ENCODE measurements around the gene CNR1.

CNR1 gene

GRCh38 chr6:88166493-88167351, 575 bp upstream of the CNR1 start:
- Histone ChIP-seq H3K4me3 (ENCODE audit: low read length) (peak overlapping the region; percentile 84), H3K9ac (ENCODE audit: low read length) (no peak overlapping the region), H3K4me1 (ENCODE audit: control insufficient read depth, insufficient read depth, low read length) (no peaks in the 10 kb centered on the region), H3K27me3 (ENCODE audit: control insufficient read depth, insufficient read depth, low read length) (peaks cover 2% of the 10 kb centered on the region), H3K36me3 (ENCODE audit: control insufficient read depth, insufficient read depth, low read length) (no peaks in the 10 kb centered on the region), H3K27ac (ENCODE audit: low read depth, low read length) (peak overlapping the region; percentile 83)

- no peak overlapping the region for H3K9ac ChIP-seq (ENCODE audit: low read length)
- H3K4me1 ChIP-seq (ENCODE audit: control insufficient read depth, insufficient read depth, low read length): no peaks in the 10 kb centered on the region
- peaks cover 2% of the 10 kb centered on the region for H3K27me3 ChIP-seq (ENCODE audit: control insufficient read depth, insufficient read depth, low read length)
- no peaks in the 10 kb centered on the region for H3K36me3 ChIP-seq (ENCODE audit: control insufficient read depth, insufficient read depth, low read length)
- peak overlapping the region; percentile 83 for H3K27ac ChIP-seq (ENCODE audit: low read depth, low read length)
- H3K4me3 ChIP-seq (ENCODE audit: low read length): peak overlapping the region; percentile 84
Observed at GRCh38 chr6:88165087-88165843, 882 bp downstream of the CNR1 start.

- H3K4me3 ChIP-seq (ENCODE audit: low read length): peak overlapping the region; percentile 84
- H3K9ac ChIP-seq (ENCODE audit: low read length): no peak overlapping the region
- peaks cover 2% of the 10 kb centered on the region for H3K27me3 ChIP-seq (ENCODE audit: control insufficient read depth, insufficient read depth, low read length)
- no peak overlapping the region for H3K27ac ChIP-seq (ENCODE audit: low read depth, low read length)
- no peaks in the 10 kb centered on the region for H3K4me1 ChIP-seq (ENCODE audit: control insufficient read depth, insufficient read depth, low read length)
- H3K36me3 ChIP-seq (ENCODE audit: control insufficient read depth, insufficient read depth, low read length): no peaks in the 10 kb centered on the region
Observed at GRCh38 chr6:88164061-88164460, 2.1 kb downstream of the CNR1 start.

DNA sequence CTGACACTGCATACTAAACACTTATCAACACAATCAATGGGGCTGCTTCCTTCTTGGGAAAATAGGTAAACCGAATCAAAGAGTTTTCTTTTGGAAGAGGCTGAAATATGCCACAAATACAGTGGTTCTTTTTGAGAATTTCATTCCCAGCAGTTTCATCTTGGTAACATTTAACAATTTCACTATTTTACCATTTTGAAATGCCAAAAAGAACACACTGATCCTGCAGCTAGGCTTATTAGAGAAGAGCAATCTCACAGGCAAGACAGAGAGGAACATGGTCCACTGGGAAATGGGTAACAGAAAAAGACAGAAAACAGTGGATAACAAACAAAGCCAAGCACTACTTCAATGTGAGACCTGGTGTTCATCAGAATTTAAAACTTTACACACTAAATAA, 2.5 kb downstream of the CNR1 start:
- no peaks in the 10 kb centered on the region for H3K4me1 ChIP-seq (ENCODE audit: control insufficient read depth, insufficient read depth, low read length)
- H3K36me3 ChIP-seq (ENCODE audit: control insufficient read depth, insufficient read depth, low read length): no peaks in the 10 kb centered on the region
- H3K27ac ChIP-seq (ENCODE audit: low read depth, low read length): no peak overlapping the region
- H3K27me3 ChIP-seq (ENCODE audit: control insufficient read depth, insufficient read depth, low read length): peaks cover 2% of the 10 kb centered on the region
- no peak overlapping the region for H3K9ac ChIP-seq (ENCODE audit: low read length)
- no peak overlapping the region for H3K4me3 ChIP-seq (ENCODE audit: low read length)

- Histone ChIP-seq H3K9ac (ENCODE audit: low read length) (no peak overlapping the region), H3K36me3 (ENCODE audit: control insufficient read depth, insufficient read depth, low read length) (no peaks in the 10 kb centered on the region), H3K4me1 (ENCODE audit: control insufficient read depth, insufficient read depth, low read length) (no peaks in the 10 kb centered on the region), H3K4me3 (ENCODE audit: low read length) (no peak overlapping the region), H3K27ac (ENCODE audit: low read depth, low read length) (no peak overlapping the region), H3K27me3 (ENCODE audit: control insufficient read depth, insufficient read depth, low read length) (no peaks in the 10 kb centered on the region)
Observed at GRCh38 chr6:88161940-88162339, 4.2 kb downstream of the CNR1 start.

GRCh38 chr6:88157106-88157505, 9.0 kb downstream of the CNR1 start:
- Histone ChIP-seq H3K27ac (ENCODE audit: low read depth, low read length) (no peak overlapping the region), H3K36me3 (ENCODE audit: control insufficient read depth, insufficient read depth, low read length) (no peaks in the 10 kb centered on the region), H3K4me3 (ENCODE audit: low read length) (no peak overlapping the region), H3K27me3 (ENCODE audit: control insufficient read depth, insufficient read depth, low read length) (no peaks in the 10 kb centered on the region), H3K9ac (ENCODE audit: low read length) (no peak overlapping the region), H3K4me1 (ENCODE audit: control insufficient read depth, insufficient read depth, low read length) (no peaks in the 10 kb centered on the region)

DNA sequence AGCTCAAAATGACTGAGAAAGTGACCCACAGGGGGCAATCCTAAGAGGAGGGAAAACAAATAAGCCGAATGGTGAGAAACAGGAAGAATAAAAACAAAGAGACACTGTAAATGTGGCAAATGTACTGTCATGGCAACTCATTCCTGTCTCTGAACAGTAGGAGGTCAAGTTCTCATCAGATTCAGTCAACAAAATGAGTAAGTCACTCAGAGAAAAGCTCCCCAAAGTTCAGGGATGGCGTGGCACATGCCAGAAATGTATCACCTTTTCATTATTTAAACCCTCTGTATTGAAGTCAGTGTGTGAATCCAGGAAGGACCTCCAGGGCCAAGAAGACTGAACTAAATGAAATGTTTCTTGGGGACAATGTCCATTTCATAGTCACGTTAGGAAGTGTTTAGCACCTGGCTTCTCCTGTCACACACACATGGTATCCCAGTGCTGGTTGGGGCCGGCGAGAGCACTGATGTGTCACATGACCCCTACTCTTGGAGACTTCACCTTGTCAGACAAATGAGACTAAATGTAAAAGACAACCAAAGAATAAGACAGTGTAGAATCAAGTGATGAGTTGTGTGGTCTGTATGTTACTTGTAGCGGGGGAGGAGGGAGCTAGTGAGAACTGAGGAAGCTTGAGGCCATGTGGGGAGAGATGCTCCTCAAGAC, 20.7 kb downstream of the CNR1 start:
- H3K9ac ChIP-seq (ENCODE audit: low read length): no peak overlapping the region
- no peak overlapping the region for H3K4me3 ChIP-seq (ENCODE audit: low read length)
- H3K4me1 ChIP-seq (ENCODE audit: control insufficient read depth, insufficient read depth, low read length): no peaks in the 10 kb centered on the region
- no peaks in the 10 kb centered on the region for H3K27me3 ChIP-seq (ENCODE audit: control insufficient read depth, insufficient read depth, low read length)
- peaks cover 2% of the 10 kb centered on the region for H3K36me3 ChIP-seq (ENCODE audit: control insufficient read depth, insufficient read depth, low read length)
- H3K27ac ChIP-seq (ENCODE audit: low read depth, low read length): no peak overlapping the region

- Histone ChIP-seq H3K9ac (ENCODE audit: low read length) (no peak overlapping the region), H3K4me1 (ENCODE audit: control insufficient read depth, insufficient read depth, low read length) (no peaks in the 10 kb centered on the region), H3K4me3 (ENCODE audit: low read length) (no peak overlapping the region), H3K27me3 (ENCODE audit: control insufficient read depth, insufficient read depth, low read length) (no peaks in the 10 kb centered on the region), H3K36me3 (ENCODE audit: control insufficient read depth, insufficient read depth, low read length) (peaks cover 2% of the 10 kb centered on the region), H3K27ac (ENCODE audit: low read depth, low read length) (no peak overlapping the region)
Observed at GRCh38 chr6:88144637-88145297, 21.4 kb downstream of the CNR1 start.

DNA sequence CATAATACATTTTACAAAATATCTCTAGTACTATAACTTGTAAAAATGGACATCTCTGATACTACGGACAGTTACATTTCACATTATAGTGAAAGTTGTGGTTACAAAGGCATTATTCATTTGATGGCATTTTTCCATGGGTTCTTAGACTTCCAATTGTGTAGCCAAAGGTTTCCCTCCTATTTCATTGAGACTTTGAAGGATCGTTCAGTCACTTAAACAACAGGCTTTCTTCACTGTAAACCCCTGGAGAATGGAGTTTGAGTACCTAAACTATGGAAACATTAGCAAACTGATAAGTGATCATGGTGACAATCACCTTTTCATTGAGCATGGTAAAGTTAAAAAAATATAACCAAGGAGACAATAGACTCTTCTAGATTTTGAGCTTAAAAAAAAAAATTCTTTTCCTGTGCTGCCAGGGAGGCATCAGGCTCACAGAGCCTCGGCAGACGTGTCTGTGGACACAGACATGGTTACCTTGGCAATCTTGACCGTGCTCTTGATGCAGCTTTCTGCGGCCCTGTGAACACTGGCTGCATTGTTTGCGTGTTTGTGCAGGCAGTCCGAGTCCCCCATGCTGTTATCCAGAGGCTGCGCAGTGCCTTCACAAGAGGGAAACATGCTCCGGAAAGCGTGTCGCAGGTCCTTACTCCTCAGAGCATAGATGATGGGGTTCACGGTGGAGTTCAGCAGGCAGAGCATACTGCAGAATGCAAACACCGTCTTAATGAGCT, 22.6 kb downstream of the CNR1 start:
- H3K9ac ChIP-seq (ENCODE audit: low read length): no peak overlapping the region
- H3K4me3 ChIP-seq (ENCODE audit: low read length): no peak overlapping the region
- H3K36me3 ChIP-seq (ENCODE audit: control insufficient read depth, insufficient read depth, low read length): peaks cover 2% of the 10 kb centered on the region
- H3K27ac ChIP-seq (ENCODE audit: low read depth, low read length): no peak overlapping the region
- no peaks in the 10 kb centered on the region for H3K4me1 ChIP-seq (ENCODE audit: control insufficient read depth, insufficient read depth, low read length)
- H3K27me3 ChIP-seq (ENCODE audit: control insufficient read depth, insufficient read depth, low read length): no peaks in the 10 kb centered on the region

- Histone ChIP-seq H3K27ac (ENCODE audit: low read depth, low read length) (no peak overlapping the region), H3K9ac (ENCODE audit: low read length) (no peak overlapping the region), H3K36me3 (ENCODE audit: control insufficient read depth, insufficient read depth, low read length) (peaks cover 2% of the 10 kb centered on the region), H3K27me3 (ENCODE audit: control insufficient read depth, insufficient read depth, low read length) (no peaks in the 10 kb centered on the region), H3K4me1 (ENCODE audit: control insufficient read depth, insufficient read depth, low read length) (no peaks in the 10 kb centered on the region), H3K4me3 (ENCODE audit: low read length) (no peak overlapping the region)
Observed at GRCh38 chr6:88142297-88142668, 23.9 kb downstream of the CNR1 start.

DNA sequence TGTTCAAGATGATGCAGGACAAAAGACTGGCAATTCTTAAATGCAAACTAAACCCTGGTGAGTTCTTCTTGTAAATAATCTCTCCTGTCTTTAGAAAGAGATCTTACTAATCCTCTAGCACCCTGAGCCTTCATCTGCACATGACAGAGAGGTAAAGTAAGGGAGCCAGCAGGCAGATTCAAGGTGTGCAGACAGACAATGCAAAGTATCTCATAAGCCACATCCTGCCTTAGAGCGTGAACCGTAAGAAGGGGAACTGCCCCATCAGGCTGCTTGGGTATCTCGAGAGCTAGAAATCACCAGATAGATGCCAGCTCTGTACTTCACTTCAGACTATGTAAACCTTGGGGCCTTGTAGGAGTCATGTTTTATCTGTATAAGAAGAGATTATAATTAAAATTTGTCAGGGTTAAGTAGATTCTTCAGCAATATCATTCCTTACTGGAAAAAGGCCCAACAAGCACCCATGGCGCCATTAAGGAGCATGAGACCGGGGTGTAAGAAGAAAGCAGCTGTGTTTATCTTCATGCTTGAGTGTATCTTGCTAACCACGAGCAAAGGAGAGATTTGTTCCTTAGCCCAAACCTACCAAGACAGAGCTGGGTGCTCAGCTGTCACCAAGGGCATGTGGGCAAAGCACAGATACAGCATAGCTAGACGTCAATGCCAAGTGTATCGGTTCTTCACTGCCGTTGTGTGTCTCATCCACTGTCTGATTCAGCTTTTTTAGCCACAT, 24.4 kb downstream of the CNR1 start:
- Histone ChIP-seq H3K4me3 (ENCODE audit: low read length) (no peak overlapping the region), H3K36me3 (ENCODE audit: control insufficient read depth, insufficient read depth, low read length) (peaks cover 2% of the 10 kb centered on the region), H3K27ac (ENCODE audit: low read depth, low read length) (no peak overlapping the region)

More for the DNA sequence above, 24.4 kb downstream of the CNR1 start:
- Histone ChIP-seq H3K27me3 (ENCODE audit: control insufficient read depth, insufficient read depth, low read length) (no peaks in the 10 kb centered on the region), H3K9ac (ENCODE audit: low read length) (no peak overlapping the region), H3K4me1 (ENCODE audit: control insufficient read depth, insufficient read depth, low read length) (peaks cover 2% of the 10 kb centered on the region)

All from rectal smooth muscle tissue (tissue), 1 donor.